NCI-H1092 (cell line): ENCODE data around the gene GRHPR.
"Not testable (repeated sequence)": the region's sequence is repeated elsewhere in the genome, so short reads cannot be mapped to it uniquely, and the experiment has no call there.

Experiments used
- DNase-seq: peaks from one replicate; lab custom pipeline; 2025; lab: John Stamatoyannopoulos, UW

The GRHPR gene

GRCh38 chr9:37421914-37422288, 595 bp upstream of the GRHPR start:
- no peak for DNase-seq

DNA sequence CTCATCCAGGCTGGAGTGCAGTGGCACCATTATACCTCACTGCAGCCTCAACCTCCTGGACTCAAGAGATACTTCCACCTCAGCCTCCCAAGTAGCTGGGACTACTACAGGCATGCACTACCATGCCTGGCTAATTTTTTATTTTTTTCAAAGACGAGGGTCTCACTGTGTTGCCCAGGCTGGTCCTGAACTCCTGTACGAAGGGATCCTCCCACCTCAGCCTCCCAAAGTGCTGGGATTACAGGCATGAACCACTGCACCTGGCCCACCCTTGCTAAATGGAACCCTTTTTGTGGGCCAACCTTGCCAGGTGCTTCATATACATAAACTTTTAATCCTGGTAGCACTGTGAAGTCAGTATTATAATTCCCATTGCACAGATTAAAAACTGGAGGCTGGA, 1.0 kb downstream of the GRHPR start:
- no peak for DNase-seq

GRCh38 chr9:37424204-37424685, 1.7 kb downstream of the GRHPR start:
- DNase-seq: no peak

DNA sequence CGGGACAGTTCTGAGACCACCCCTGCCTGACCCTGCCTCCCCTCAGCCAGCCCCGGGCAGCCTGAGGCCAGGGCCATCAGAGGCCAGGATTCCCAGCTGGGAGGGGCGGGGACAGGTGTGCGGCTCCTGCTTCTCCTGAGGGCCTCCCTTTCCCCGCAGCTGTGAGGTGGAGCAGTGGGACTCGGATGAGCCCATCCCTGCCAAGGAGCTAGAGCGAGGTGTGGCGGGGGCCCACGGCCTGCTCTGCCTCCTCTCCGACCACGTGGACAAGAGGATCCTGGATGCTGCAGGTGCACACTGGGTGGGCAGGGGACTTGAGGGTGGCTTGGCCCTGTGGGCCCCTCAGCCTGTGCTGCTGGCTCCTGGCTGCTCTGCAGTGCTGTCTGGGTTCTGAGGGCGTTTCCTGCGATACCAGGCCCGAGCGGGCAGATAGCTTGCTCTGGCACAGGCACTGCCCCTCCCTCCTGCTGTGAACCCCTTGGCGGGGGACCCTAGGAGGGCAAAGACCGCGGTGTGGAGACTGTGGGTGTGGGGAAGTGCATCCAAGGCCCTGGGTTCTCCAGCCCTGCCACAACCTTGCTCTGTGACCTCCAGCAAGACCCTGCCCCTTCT, 2.3 kb downstream of the GRHPR start:
- no peak for DNase-seq

DNA sequence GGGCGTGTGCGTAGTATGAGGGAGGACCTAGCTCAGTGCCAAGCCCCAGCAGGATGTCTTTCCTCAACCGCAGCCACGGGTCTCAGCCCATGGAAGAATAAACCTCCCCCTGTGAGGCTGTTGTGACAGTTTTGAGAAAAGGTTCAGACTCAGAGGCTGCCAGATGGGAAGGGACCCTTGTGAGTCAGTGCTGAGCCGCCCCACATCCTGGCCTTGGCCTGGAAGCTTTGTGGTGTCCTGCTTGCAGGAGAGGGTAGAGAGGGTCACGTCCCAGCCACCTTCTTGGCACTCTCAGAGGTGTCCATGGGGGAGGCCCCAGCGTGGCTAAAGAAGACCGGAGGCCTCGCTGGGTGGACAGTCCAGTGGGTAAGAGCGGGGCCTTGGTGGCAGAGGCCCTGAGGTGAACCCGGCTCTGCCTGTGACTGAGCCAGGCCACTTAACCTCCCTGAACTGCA, 2.8 kb downstream of the GRHPR start:
- DNase-seq: no peak

DNA sequence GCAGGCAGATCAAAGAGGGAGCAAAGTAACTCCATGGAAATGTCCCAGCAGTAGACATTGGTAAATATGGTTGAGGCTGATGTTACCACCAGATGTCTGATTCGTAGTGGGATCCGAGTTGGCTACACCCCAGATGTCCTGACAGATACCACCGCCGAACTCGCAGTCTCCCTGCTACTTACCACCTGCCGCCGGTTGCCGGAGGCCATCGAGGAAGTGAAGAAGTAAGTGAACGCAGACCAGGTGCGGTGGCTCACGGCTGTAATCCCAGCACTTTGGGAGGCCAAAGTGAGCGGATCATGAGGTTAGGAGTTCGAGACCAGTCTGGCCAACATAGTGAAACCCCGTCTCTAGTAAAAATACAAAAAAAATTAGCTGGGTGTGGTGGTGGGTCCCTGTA, 3.9 kb downstream of the GRHPR start:
- DNase-seq: not testable (repeated sequence)

DNA sequence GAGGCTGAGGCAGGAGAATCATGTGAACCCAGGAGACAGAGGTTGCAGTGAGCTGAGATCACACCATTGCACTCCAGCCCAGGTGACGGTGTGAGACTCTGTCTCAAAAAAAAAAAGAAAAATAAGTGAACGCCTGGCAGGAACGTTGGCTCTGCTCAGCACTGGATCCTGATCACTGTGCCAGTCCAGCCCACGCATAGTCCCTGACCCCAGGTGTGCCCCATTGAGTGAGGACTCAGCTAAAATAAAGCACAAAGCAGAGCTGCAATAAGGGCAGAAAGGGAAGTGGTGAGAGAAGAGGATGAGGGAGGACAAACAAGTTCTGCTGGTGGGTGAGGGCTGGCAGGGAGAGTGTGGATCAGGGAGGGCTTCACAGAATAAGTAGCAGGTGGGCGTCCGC, 4.3 kb downstream of the GRHPR start:
- DNase-seq: no peak

GRCh38 chr9:37428345-37428744, 5.8 kb downstream of the GRHPR start:
- DNase-seq: no peak

DNA sequence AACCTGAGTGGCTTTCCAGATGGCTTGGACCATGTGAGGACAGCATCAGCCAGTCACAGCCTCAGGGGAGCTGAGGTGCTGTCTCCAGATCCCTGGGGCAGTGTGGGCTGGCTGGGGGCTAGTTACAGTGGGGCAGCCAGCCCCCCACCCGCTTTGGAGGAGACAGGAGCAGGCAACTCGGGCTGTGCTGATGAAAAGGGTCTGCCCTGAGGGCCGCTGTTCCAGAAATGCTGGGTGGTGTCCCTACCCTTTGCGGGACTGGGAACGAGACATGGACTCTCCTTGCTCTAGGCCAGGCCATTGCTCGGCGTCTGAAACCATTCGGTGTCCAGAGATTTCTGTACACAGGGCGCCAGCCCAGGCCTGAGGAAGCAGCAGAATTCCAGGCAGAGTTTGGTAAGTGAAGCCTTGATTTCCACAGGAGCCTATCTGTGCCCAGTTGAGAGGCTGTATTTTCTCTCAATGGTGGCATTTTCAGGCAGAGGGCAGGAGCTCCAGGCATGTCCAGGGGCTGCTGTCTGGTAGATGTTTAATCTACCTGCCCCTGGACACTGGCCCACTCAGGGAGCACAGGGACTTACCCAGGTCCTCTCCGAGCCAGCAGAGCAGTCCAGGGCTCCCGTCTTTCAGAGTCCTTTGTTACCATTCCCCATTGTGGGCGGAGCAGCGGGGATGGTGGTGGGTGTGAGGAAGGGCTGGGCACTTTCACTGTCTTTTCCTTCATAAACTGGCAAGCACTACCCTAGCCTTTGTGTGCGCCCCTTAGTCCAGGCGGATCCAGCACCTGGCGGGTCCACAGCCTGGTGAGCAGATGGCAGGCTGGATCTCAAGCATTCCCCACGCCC, 7.2 kb downstream of the GRHPR start:
- no peak for DNase-seq

DNA sequence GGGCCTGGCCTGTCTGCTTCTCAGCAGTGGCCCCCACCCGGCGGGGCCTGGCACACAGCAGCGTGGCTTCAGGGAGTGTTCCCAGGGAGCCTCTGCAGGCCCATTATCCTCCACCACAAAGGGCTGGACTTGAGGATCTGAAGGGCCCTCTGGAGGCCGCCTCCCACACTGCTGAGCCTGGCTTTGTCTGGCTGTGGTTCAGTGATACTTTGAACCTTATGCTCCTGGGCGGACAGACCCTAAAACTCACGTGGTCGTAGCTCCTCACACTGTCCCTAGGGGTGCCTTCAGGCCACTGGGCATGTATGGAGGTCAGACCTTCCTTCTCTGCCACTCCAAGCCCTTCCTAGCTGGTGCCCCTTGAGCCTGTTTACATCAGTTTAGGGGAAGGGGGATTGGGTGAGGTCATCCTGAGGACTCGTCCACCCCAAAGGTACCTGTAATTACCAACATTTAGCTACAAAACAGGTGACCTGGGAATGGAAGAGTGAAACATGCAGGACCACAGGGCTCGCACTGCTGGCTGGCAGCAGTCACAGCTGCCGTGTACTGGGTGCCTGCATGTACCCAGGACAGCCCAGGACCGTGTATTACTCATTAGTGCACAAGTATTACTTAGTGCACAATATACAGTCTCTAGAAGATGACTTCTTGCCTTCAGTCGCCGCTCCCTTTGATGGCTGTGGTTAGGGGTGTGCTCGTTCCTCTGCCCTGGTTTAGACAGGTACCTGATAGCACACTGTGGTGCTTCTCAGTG, 8.5 kb downstream of the GRHPR start:
- no peak for DNase-seq

DNA sequence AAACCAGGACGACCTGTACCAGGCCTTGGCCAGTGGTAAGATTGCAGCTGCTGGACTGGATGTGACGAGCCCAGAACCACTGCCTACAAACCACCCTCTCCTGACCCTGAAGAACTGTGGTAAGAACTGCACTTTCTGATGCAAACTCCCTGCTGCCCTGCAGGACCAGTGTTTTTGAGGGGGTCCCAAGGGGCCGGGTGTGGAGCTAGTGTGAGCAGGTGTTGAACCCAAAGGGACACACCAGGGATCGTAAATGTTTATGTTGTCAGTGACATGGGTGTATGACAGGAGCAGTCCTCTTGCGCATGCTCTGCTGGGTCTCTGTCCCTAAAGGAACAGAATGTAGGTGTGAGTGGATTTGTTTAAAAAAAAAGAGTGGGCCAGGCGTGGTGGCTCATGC, 9.5 kb downstream of the GRHPR start:
- no peak for DNase-seq

GRCh38 chr9:37433867-37434371, 11.4 kb downstream of the GRHPR start:
- DNase-seq: no peak

DNA sequence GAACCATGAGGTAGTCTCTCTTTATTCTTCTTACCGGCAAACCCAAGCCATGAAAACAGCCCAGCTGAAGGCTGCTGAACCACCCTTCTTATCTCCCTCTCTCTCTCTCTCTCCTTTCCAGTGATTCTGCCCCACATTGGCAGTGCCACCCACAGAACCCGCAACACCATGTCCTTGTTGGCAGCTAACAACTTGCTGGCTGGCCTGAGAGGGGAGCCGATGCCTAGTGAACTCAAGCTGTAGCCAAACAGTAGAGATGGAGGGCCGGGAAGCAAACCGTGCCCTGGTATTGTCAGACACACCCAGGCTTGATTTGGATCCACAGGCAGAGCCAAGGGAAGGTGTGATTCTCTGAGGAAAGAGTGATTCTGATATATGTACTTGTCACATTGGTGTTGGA, 14.0 kb downstream of the GRHPR start:
- DNase-seq: no peak

DNA sequence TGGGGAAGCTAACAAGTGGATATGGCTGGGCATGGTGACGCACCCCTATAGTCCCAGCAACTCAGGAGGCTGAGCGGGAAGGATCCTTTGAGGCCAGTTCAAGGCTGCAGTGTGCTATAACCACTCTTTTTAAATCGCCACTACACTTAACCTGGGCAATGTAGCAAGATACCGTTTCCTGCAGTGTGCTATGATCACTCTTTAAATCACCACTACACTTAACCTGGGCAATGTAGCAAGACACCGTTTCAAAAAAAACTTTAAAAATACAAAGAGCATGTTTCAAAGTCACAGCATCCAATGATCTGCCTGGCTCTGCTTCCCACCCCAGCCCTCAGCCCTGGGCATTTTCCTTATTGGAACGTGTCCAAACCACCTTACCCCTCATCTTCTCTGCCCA, 14.5 kb downstream of the GRHPR start:
- DNase-seq: no peak

- no peak for DNase-seq
Measured at GRCh38 chr9:37437621-37438020, 15.1 kb downstream of the GRHPR start.

DNA sequence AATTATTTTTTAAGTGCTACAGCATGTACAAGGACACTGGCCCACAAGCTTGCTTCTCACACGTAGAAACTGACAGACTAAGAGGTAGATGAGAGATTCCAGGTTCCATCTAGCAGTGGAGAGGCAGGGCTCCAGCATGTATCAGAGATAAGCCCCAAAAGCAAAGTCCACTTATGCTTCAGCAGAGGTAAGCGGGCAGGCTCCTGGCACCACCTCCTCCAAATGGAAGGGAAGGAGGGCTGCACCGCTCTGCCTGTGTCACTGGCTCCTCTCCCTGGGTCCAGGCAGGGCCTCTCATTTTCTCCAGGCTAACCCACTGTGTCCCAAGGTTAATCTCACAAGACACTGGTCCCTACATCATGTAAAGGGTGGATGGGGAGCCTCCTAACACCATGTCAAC, 15.9 kb downstream of the GRHPR start:
- DNase-seq: no peak

DNA sequence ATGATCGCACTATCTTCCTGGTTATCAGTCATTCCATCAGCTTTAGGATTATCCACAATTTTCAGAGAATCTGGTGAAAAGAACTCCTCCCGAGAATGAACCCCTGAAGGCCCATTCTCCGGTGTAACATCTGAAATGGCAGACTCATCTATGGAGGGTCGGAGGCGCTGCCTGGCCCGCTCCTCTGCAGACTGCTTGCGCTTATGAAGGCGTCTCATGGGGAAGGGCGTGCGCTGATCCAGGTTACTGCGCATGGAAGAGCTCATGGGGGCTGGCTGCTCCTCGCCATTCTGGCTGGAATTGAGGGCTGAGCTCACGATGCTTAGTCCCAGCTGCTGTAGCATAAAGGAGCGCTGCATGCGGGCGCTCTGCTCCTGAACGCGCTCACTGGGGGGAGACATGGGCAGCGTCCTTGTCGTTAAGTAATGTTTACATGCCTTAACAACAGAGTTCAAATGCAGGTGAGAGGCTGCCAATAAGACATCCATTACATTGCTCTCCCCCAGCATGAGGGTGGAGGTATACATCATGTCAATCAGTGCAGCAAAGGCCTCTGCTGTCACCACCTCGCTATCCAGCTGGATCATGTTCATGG, 19.4 kb downstream of the GRHPR start:
- DNase-seq: no peak

DNA sequence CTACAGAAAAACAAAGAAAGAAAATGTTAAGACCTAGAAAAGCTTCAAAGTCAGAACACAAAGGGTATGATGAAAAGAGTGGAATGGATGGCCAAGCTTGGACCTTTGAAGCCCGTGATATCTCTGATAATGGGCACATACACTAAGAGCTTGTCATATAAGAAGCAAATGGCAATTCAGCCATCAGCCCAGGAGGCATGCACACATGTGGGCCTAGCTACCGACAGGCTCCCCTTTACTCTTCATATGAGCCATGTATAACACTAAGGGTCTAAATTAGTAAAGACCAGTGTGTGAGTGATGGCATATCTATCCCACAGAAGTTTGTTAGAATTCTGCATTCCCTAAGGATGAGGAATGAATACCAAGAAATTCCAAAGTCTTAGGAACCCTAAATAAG, 20.1 kb downstream of the GRHPR start:
- DNase-seq: no peak

DNA sequence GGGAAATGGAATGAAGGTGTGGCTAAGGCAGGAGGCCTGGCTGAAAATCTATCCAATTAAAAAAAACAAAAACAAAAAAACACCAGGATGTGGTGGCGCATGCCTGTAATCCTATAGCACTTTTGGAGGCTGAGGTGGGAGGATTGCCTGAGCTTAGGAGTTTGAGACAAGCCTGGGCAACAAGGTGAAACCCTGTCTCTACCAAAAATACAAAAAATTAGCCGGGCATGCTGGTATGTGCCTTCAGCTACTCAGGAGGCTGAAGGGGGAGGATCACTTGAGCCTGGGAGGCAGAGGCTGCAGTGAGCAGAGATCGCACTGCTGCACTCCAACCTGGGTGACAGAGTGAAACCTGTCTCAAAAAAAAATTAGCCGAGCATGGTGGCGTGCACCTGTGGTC, 21.1 kb downstream of the GRHPR start:
- no peak for DNase-seq

DNA sequence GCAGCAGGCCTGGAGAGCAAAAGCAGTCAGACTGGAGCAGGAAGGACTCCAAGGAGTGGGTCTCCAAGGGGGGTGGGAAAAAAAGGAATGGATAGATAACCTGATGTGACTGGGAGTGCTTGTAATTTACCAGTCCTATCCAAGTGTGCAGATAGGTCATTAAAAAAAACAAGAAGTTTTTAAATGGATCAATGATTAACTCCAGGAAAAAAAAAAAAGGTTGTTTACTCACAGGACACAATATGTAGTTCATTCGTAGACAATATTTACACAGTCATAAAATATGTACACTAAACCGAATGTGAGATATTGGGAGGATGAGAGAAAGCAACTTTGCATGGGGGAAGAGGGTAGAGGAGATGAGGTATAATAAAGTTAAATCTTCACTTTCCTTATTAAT, 22.4 kb downstream of the GRHPR start:
- no peak for DNase-seq

- no peak for DNase-seq
Measured at GRCh38 chr9:37445832-37446231, 23.3 kb downstream of the GRHPR start.

- no peak for DNase-seq
Measured at GRCh38 chr9:37446401-37446800, 23.9 kb downstream of the GRHPR start.
